ENCODE measurements around the gene PES1.

DNA sequence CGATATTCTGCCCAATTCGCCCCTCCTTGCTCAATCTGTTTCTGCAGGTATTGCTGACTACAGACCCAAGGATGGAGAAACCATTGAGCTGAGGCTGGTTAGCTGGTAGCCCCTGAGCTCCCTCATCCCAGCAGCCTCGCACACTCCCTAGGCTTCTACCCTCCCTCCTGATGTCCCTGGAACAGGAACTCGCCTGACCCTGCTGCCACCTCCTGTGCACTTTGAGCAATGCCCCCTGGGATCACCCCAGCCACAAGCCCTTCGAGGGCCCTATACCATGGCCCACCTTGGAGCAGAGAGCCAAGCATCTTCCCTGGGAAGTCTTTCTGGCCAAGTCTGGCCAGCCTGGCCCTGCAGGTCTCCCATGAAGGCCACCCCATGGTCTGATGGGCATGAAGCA is 34.7 kb upstream of the PES1 start:
- TF ChIP-seq, protein P1, sequence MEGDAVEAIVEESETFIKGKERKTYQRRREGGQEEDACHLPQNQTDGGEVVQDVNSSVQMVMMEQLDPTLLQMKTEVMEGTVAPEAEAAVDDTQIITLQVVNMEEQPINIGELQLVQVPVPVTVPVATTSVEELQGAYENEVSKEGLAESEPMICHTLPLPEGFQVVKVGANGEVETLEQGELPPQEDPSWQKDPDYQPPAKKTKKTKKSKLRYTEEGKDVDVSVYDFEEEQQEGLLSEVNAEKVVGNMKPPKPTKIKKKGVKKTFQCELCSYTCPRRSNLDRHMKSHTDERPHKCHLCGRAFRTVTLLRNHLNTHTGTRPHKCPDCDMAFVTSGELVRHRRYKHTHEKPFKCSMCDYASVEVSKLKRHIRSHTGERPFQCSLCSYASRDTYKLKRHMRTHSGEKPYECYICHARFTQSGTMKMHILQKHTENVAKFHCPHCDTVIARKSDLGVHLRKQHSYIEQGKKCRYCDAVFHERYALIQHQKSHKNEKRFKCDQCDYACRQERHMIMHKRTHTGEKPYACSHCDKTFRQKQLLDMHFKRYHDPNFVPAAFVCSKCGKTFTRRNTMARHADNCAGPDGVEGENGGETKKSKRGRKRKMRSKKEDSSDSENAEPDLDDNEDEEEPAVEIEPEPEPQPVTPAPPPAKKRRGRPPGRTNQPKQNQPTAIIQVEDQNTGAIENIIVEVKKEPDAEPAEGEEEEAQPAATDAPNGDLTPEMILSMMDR (IDR thresholded peaks at IDR 0.05): no peak
- TF ChIP-seq POLR2A (IDR thresholded peaks at IDR 0.05): no peak

Measured in heart left ventricle (tissue), 13 donors.